HG03060 (cell line): Measurements from ENCODE around the gene KIAA1671.

Experiments used
- ATAC-seq: cut with Tn5 transposase; IDR thresholded peaks from one replicate; pipeline ENCODE4 v1.9.1; 2021; ENCODE audit warnings: low read depth, moderate number of reproducible peaks; ENCODE audit not compliant: unreplicated experiment

Gene KIAA1671

GRCh38 chr22:25109878-25110595 lies 157.5 kb downstream of the KIAA1671 start:
- no peak for ATAC-seq

GRCh38 chr22:25110596-25110845 lies 158.0 kb downstream of the KIAA1671 start:
- no peak for ATAC-seq

GRCh38 chr22:25110846-25111578 lies 158.5 kb downstream of the KIAA1671 start:
- ATAC-seq, result no peak

- no peak for ATAC-seq
Observed at GRCh38 chr22:25111579-25112517, 159.3 kb downstream of the KIAA1671 start.

GRCh38 chr22:25112538-25113253 lies 160.2 kb downstream of the KIAA1671 start:
- ATAC-seq, result no peak

- no peak for ATAC-seq
Observed at GRCh38 chr22:25113316-25113721, 160.8 kb downstream of the KIAA1671 start.

GRCh38 chr22:25114369-25115362 lies 162.2 kb downstream of the KIAA1671 start:
- ATAC-seq, result no peak

- ATAC-seq, result no peak
Observed at GRCh38 chr22:25119609-25120008, 167.1 kb downstream of the KIAA1671 start.

- no peak for ATAC-seq
Observed at GRCh38 chr22:25120093-25120561, 167.6 kb downstream of the KIAA1671 start.

- no peak for ATAC-seq
Observed at GRCh38 chr22:25120761-25121212, 168.3 kb downstream of the KIAA1671 start.

- ATAC-seq, result no peak
Observed at GRCh38 chr22:25122136-25122764, 169.7 kb downstream of the KIAA1671 start.

GRCh38 chr22:25123677-25124076 lies 171.2 kb downstream of the KIAA1671 start:
- ATAC-seq, result no peak

GRCh38 chr22:25125693-25126357 lies 173.3 kb downstream of the KIAA1671 start:
- ATAC-seq, result no peak

GRCh38 chr22:25126510-25126909 lies 174.0 kb downstream of the KIAA1671 start:
- no peak for ATAC-seq

GRCh38 chr22:25127318-25127717 lies 174.8 kb downstream of the KIAA1671 start:
- ATAC-seq, result no peak

- no peak for ATAC-seq
Observed at GRCh38 chr22:25130462-25130861, 177.9 kb downstream of the KIAA1671 start.

- ATAC-seq, result no peak
Observed at GRCh38 chr22:25131198-25131887, 178.8 kb downstream of the KIAA1671 start.

GRCh38 chr22:25134028-25134427 lies 181.5 kb downstream of the KIAA1671 start:
- no peak for ATAC-seq
